KMS-11 (cell line): Measurements from ENCODE around the gene MYH9.

ENCODE experiments used
- H2AFZ ChIP-seq: fragments of 200-600 bp; sonication (generic); 2 replicates; pipeline ENCODE4 v1.6.1; 2016; ENCODE audit warnings: antibody characterized with exemption, mixed run types, low read depth
- H3K27ac ChIP-seq: fragments of 200-600 bp; sonication (generic); 2 replicates; pipeline ENCODE4 v1.6.1; 2016; ENCODE audit warnings: mild to moderate bottlenecking, mixed run types
- H3K27me3 ChIP-seq: fragments of 200-600 bp; sonication (generic); 2 replicates; pipeline ENCODE4 v1.6.1; 2017; ENCODE audit warnings: mild to moderate bottlenecking, low read depth, mixed run types, moderate library complexity; ENCODE audit not compliant: insufficient read depth
- H3K36me3 ChIP-seq: fragments of 200-600 bp; sonication (generic); 2 replicates; pipeline ENCODE4 v1.6.1; 2017; ENCODE audit warnings: mild to moderate bottlenecking, mixed run types; ENCODE audit not compliant: insufficient read depth
- H3K4me1 ChIP-seq: fragments of 200-600 bp; sonication (generic); 2 replicates; pipeline ENCODE4 v1.6.1; 2016; ENCODE audit warnings: mild to moderate bottlenecking, low read depth, mixed run types; ENCODE audit not compliant: poor library complexity, severe bottlenecking
- H3K4me2 ChIP-seq: fragments of 200-600 bp; sonication (generic); 2 replicates; pipeline ENCODE4 v1.7.0; 2016; ENCODE audit warnings: mild to moderate bottlenecking, mixed run types
- H3K4me3 ChIP-seq: fragments of 200-600 bp; sonication (generic); IDR thresholded peaks from 2 replicates; pipeline ENCODE4 v1.6.1; 2017; ENCODE audit warnings: low read depth, low read length, mixed read lengths; ENCODE audit not compliant: insufficient read depth
- H3K79me2 ChIP-seq: fragments of 200-600 bp; sonication (generic); 2 replicates; pipeline ENCODE4 v1.6.1; 2016; ENCODE audit warnings: low read depth, mixed run types; ENCODE audit not compliant: insufficient read depth
- H3K9ac ChIP-seq: fragments of 200-600 bp; sonication (generic); 2 replicates; pipeline ENCODE4 v1.6.1; 2016; ENCODE audit warnings: mild to moderate bottlenecking, mixed run types
- H4K20me1 ChIP-seq: fragments of 200-600 bp; sonication (generic); 2 replicates; pipeline ENCODE4 v1.6.1; 2016; ENCODE audit warnings: mild to moderate bottlenecking, mixed run types; ENCODE audit not compliant: insufficient read depth
- TF ChIP-seq, protein P1 (sequence below): fragments of 200-600 bp; sonication (generic); conservative IDR thresholded peaks from 2 replicates; pipeline ENCODE4 v1.6.1; 2017; ENCODE audit warnings: low read depth, mild to moderate bottlenecking, antibody characterized with exemption, low read length, moderate library complexity, mixed read lengths

MYH9 gene

DNA sequence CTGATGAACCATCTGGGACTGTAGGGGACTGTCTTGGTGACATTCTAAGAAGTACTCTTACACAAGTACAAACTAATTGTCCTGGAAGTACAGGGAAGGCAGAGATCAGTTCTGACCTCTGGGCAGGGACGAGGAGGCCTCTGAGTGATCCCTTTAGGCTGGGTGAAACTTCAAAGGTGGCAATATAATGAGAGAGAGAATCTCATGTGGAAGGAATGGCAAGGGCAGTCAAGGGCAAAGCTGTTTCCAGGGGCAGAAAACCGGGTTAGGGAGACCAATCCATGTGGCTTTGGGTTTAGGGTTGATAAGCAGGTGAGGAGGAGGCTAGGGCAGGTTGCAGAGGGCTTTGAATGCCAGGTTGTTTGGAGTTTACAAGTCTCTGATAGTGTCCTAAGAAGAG lies 21.3 kb upstream of the MYH9 start:
- H3K4me2 ChIP-seq = no peak overlapping the region
- TF ChIP-seq, protein P1, sequence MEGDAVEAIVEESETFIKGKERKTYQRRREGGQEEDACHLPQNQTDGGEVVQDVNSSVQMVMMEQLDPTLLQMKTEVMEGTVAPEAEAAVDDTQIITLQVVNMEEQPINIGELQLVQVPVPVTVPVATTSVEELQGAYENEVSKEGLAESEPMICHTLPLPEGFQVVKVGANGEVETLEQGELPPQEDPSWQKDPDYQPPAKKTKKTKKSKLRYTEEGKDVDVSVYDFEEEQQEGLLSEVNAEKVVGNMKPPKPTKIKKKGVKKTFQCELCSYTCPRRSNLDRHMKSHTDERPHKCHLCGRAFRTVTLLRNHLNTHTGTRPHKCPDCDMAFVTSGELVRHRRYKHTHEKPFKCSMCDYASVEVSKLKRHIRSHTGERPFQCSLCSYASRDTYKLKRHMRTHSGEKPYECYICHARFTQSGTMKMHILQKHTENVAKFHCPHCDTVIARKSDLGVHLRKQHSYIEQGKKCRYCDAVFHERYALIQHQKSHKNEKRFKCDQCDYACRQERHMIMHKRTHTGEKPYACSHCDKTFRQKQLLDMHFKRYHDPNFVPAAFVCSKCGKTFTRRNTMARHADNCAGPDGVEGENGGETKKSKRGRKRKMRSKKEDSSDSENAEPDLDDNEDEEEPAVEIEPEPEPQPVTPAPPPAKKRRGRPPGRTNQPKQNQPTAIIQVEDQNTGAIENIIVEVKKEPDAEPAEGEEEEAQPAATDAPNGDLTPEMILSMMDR = no peak
- no peak overlapping the region for H3K4me3 ChIP-seq
- H2AFZ ChIP-seq = no peak overlapping the region
- no peaks in the 10 kb centered on the region for H4K20me1 ChIP-seq
- no peaks in the 10 kb centered on the region for H3K36me3 ChIP-seq
- H3K4me1 ChIP-seq = peaks cover 61% of the 10 kb centered on the region
- no peaks in the 10 kb centered on the region for H3K79me2 ChIP-seq
- H3K27me3 ChIP-seq = no peaks in the 10 kb centered on the region
- H3K9ac ChIP-seq = no peak overlapping the region
- H3K27ac ChIP-seq = no peak overlapping the region

DNA sequence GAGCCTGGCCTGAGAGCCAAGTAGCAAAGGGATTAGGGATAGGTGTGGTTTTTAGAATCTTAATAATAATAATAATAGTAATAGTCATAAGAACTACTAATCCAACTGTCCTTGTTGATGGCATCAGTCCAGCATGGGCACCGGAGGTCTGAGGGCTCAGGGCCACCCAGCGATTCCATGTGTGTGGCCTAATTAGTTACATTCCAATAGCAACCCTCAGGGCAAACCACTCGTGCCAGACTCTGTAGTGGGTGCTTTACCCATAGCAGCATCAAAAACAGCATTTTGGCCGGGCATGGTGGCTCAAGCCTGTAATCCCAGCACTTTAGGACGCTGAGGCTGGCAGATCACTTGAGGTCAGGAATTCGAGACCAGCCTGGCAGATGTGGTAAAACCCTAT lies 19.0 kb upstream of the MYH9 start:
- Histone ChIP-seq H2AFZ (no peak overlapping the region), H3K4me3 (no peak overlapping the region), H4K20me1 (no peaks in the 10 kb centered on the region), H3K27ac (peak overlapping the region; percentile 91; the same call in 1 of the 2 replicates), H3K79me2 (no peaks in the 10 kb centered on the region), H3K27me3 (no peaks in the 10 kb centered on the region), H3K4me2 (peak overlapping the region; percentile 57; the same call in 1 of the 2 replicates), H3K36me3 (no peaks in the 10 kb centered on the region), H3K9ac (no peak overlapping the region), H3K4me1 (peaks cover 68% of the 10 kb centered on the region)
- TF ChIP-seq, protein P1 = no peak

DNA sequence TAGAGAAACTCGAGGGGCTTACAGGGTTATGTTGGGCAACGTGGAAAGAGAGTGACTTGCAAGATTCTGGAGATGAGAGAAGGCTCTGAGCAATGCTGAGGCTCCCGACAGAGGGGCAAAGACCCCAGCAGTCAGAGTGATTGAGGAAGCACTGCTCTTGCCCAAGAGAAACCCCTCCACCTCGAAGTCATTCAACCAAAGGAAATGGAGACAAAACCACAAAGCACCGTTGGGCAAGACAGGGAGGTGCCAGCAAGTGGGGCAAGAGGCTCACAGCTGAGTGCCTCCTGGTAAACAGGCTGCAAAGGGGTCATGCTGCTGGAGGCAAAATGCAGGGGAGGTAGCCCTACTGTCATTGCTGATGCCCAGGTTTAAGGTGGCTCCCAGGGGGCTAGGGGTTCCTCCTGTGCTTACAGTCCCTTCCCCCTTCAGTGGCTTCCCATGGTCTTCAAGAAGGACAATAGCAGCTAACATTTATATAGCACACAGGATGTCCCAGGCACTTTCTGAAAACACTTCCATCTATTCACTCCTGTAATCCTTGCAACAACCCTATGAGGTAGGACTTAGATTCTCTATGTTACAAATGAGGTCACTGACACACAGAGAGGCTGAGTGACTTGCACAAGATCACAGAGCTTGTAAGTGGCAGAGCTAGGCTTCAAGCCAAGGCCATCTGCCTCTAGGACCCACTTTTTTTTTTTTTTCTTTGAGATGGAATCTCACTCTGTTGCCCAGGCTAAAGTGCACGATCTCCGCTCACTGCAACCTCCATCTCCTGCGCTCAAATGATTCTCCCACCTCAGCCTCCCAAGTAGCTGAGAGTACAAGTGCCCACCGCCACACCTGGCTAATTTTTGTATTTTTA lies 18.1 kb upstream of the MYH9 start:
- Histone ChIP-seq H3K27me3 (no peaks in the 10 kb centered on the region), H3K27ac (peak overlapping the region; percentile 91)

DNA sequence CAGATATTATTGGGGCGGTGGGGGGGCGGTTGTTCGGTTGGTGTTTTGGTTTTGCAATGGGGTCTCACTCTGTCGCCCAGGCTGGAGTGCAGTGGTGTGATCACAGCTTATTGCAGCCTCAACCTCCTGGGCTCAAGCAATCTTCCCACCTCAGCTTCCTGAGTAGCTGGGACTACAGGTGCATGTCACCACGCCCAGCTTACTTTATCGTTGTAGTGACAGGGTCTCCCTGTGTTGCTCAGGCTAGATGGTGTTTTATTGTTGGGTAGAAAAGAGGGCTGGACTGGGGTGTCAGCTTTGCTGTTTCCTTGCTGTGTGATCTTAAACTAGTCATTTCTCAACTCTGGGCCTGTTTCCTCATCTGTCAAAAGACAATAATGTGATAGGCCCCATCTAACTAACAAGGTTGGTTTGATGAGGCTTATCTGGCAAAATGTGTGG lies 17.5 kb upstream of the MYH9 start:
- Histone ChIP-seq H3K27ac (peak overlapping the region; percentile 91), H3K79me2 (no peaks in the 10 kb centered on the region), H3K4me1 (peaks cover 65% of the 10 kb centered on the region), H3K4me2 (peak overlapping the region; percentile 57), H3K36me3 (no peaks in the 10 kb centered on the region), H2AFZ (peak overlapping the region; percentile 58), H4K20me1 (no peaks in the 10 kb centered on the region), H3K9ac (peak overlapping the region; percentile 47; the same call in 1 of the 2 replicates), H3K4me3 (no peak overlapping the region), H3K27me3 (no peaks in the 10 kb centered on the region)
- TF ChIP-seq, protein P1 = no peak

More for the DNA sequence above, 18.1 kb upstream of the MYH9 start:
- H3K4me1 ChIP-seq = peaks cover 63% of the 10 kb centered on the region
- peak overlapping the region; percentile 47; the same call in 1 of the 2 replicates for H3K9ac ChIP-seq
- no peaks in the 10 kb centered on the region for H3K36me3 ChIP-seq
- H3K4me3 ChIP-seq = no peak overlapping the region
- H3K4me2 ChIP-seq = peak overlapping the region; percentile 57
- H2AFZ ChIP-seq = peak overlapping the region; percentile 58
- no peaks in the 10 kb centered on the region for H3K79me2 ChIP-seq
- TF ChIP-seq, protein P1 = no peak
- no peaks in the 10 kb centered on the region for H4K20me1 ChIP-seq
